ENCODE results near the gene LAMA5.

LAMA5 gene

GRCh38 chr20:62323980-62324906 is 42.9 kb downstream of the LAMA5 start:
- DNase-seq, result no peak

GRCh38 chr20:62323146-62323979 is 43.7 kb downstream of the LAMA5 start:
- no peak for DNase-seq

GRCh38 chr20:62322492-62323041 is 44.5 kb downstream of the LAMA5 start:
- no peak for DNase-seq

GRCh38 chr20:62321975-62322374 is 45.1 kb downstream of the LAMA5 start:
- no peak for DNase-seq

- no peak for DNase-seq
These were observed 45.6 kb downstream of the LAMA5 start for GRCh38 chr20:62321521-62321948.

GRCh38 chr20:62320581-62321354 is 46.3 kb downstream of the LAMA5 start:
- no peak for DNase-seq

- DNase-seq, result no peak
These were observed 47.7 kb downstream of the LAMA5 start for GRCh38 chr20:62319346-62319909.

- no peak for DNase-seq
These were observed 48.4 kb downstream of the LAMA5 start for GRCh38 chr20:62318400-62319345.

- DNase-seq, result no peak
These were observed 49.9 kb downstream of the LAMA5 start for GRCh38 chr20:62317167-62317655.

GRCh38 chr20:62316331-62317166 is 50.6 kb downstream of the LAMA5 start:
- DNase-seq, result no peak

GRCh38 chr20:62315773-62316172 is 51.3 kb downstream of the LAMA5 start:
- no peak for DNase-seq

GRCh38 chr20:62314711-62315302 is 52.3 kb downstream of the LAMA5 start:
- DNase-seq, result no peak

GRCh38 chr20:62314339-62314638 is 52.8 kb downstream of the LAMA5 start:
- DNase-seq, result no peak

GRCh38 chr20:62313460-62314338 is 53.4 kb downstream of the LAMA5 start:
- no peak for DNase-seq

- no peak for DNase-seq
These were observed 54.1 kb downstream of the LAMA5 start for GRCh38 chr20:62313021-62313420.

GRCh38 chr20:62312662-62312977 is 54.5 kb downstream of the LAMA5 start:
- DNase-seq, result no peak

- no peak for DNase-seq
These were observed 55.1 kb downstream of the LAMA5 start for GRCh38 chr20:62311832-62312661.

GRCh38 chr20:62311150-62311549 is 56.0 kb downstream of the LAMA5 start:
- no peak for DNase-seq

All from NCI-H2171 treated with DMSO at 0.1 percent for 48 hours (cell line).